OCI-LY7 (cell line): Measurements from ENCODE around the gene FAM76A.

Source experiments
- CTCF ChIP-seq: fragments of 200-600 bp; sonication (generic); conservative IDR thresholded peaks from 2 replicates; pipeline ENCODE4 v1.5.1; 2014; ENCODE audit warnings: mild to moderate bottlenecking, antibody characterized with exemption, low read length, moderate library complexity, mixed read lengths
- EZH2phosphoT487 ChIP-seq: fragments of 200-600 bp; sonication (generic); IDR thresholded peaks from 2 replicates; pipeline ENCODE4 v1.6.1; 2018; ENCODE audit warnings: low read depth, borderline replicate concordance, mild to moderate bottlenecking, mixed run types, antibody characterized with exemption, low read length, moderate library complexity, mixed read lengths

DNA sequence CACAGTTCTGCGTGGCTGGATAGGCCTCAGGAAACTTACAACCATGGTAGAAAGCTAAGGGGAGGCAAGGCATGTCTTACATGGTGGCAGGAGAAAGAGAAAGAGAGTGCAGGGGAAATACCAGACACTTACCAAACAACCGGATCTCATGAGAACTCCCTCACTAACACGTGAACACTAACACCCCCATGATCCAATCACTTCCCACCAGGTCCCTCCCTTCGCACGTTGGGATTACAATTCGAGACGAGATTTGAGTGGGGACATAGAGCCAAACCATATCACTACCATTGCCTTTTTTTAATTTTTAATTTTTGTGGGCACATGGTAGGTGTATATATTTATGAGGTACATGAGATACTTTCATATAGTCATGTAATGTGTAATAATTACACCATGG is 81.0 kb downstream of the FAM76A start:
- TF ChIP-seq CTCF (no peak), EZH2phosphoT487 (no peak)
